Immature natural killer cell (primary cell): ENCODE measurements around the gene INTS6L. TPM values are rescaled to one million over a fixed set of nuclear protein-coding genes. Genes with fewer than 3 reads are reported as not detected.

Source experiments
- DNase-seq, 3 donors: peaks; one replicate each; pipeline ENCODE4 v3.0.0; 2022; ENCODE audit warnings: mixed read lengths in 1 of 3
- H3K27ac Mint-ChIP-seq, 6 donors: one replicate each; pipeline ENCODE4 v1.8.0; 2020; ENCODE audit warnings: mixed read lengths in 6 of 6, mild to moderate bottlenecking in 5 of 6, inconsistent platforms in 4 of 6, moderate library complexity in 3 of 6
- H3K27me3 Mint-ChIP-seq, 3 donors: one replicate each; pipeline ENCODE4 v1.8.0; 2020 to 2021; ENCODE audit warnings: low read depth in 3 of 3, mild to moderate bottlenecking in 3 of 3, mixed read lengths in 3 of 3, moderate library complexity in 3 of 3, inconsistent platforms in 1 of 3
- H3K36me3 Mint-ChIP-seq, 3 donors: one replicate each; pipeline ENCODE4 v1.8.0; 2020; ENCODE audit warnings: mixed read lengths in 3 of 3, inconsistent platforms in 2 of 3, mild to moderate bottlenecking in 2 of 3
- H3K4me1 Mint-ChIP-seq, 2 donors: one replicate each; pipeline ENCODE4 v1.8.0; 2020; ENCODE audit warnings: inconsistent platforms in 2 of 2, mild to moderate bottlenecking in 2 of 2, mixed read lengths in 2 of 2, moderate library complexity in 1 of 2
- H3K4me3 Mint-ChIP-seq, 5 donors: one replicate each; pipeline ENCODE4 v1.8.0; 2020; ENCODE audit warnings: mild to moderate bottlenecking in 5 of 5, mixed read lengths in 5 of 5, inconsistent platforms in 3 of 5, moderate library complexity in 3 of 5
- H3K9me3 Mint-ChIP-seq, 6 donors: one replicate each; pipeline ENCODE4 v1.8.0; 2020; ENCODE audit warnings: mild to moderate bottlenecking in 6 of 6, mixed read lengths in 6 of 6, inconsistent platforms in 4 of 6, moderate library complexity in 3 of 6
- polyA plus RNA-seq, 3 donors: library from polyadenylated mRNA; unstranded; fragments of 300-500 nt; fragmentation: Illumina TruSeq; gene quantifications; one replicate each; pipeline ENCODE4 v1.2.3, GENCODE V29; 2021

Gene INTS6L
- polyA plus RNA-seq, 3 donors from 2014 or later: 3.2 to 5.7 (median 3.8) TPM

GRCh38 chrX:135512508-135513129 lies 7.8 kb upstream of the INTS6L start:
- H3K9me3 Mint-ChIP-seq: no peaks in the 10 kb centered on the region
- no peak overlapping the region for H3K4me3 Mint-ChIP-seq
- H3K36me3 Mint-ChIP-seq: no peaks in the 10 kb centered on the region
- DNase-seq: no peak
- peaks cover 1 to 12% (median 6%) of the 10 kb centered on the region in 3 donors for H3K27me3 Mint-ChIP-seq
- H3K27ac Mint-ChIP-seq: peak overlapping the region in 1 of 6 donors; percentile 32
- no peaks in the 10 kb centered on the region for H3K4me1 Mint-ChIP-seq

GRCh38 chrX:135513130-135513515 lies 7.3 kb upstream of the INTS6L start:
- Mint-ChIP-seq H3K27ac (no peak overlapping the region), H3K4me1 (no peaks in the 10 kb centered on the region), H3K27me3 (peaks cover 1 to 8% (median 4%) of the 10 kb centered on the region in 3 donors), H3K36me3 (no peaks in the 10 kb centered on the region), H3K9me3 (no peaks in the 10 kb centered on the region), H3K4me3 (no peak overlapping the region)
- no peak for DNase-seq

GRCh38 chrX:135516376-135516775 lies 4.1 kb upstream of the INTS6L start:
- H3K27me3 Mint-ChIP-seq: peaks cover 4 to 12% (median 11%) of the 10 kb centered on the region in 3 donors
- H3K36me3 Mint-ChIP-seq: no peaks in the 10 kb centered on the region
- peaks cover 7 to 10% of the 10 kb centered on the region in 2 donors for H3K4me1 Mint-ChIP-seq
- no peak overlapping the region for H3K4me3 Mint-ChIP-seq
- no peak for DNase-seq
- no peak overlapping the region for H3K27ac Mint-ChIP-seq
- H3K9me3 Mint-ChIP-seq: no peaks in the 10 kb centered on the region

- Mint-ChIP-seq H3K27ac (no peak overlapping the region), H3K4me1 (peaks cover 19 to 22% of the 10 kb centered on the region in 2 donors), H3K9me3 (no peaks in the 10 kb centered on the region), H3K4me3 (no peak overlapping the region), H3K27me3 (peaks cover 7 to 18% (median 11%) of the 10 kb centered on the region in 3 donors), H3K36me3 (no peaks in the 10 kb centered on the region)
- DNase-seq: no peak
Observed at GRCh38 chrX:135518161-135518560, 2.3 kb upstream of the INTS6L start.

- H3K27ac Mint-ChIP-seq: peak overlapping the region; percentile 93 to 99 (median 98)
- DNase-seq: no peak
- H3K27me3 Mint-ChIP-seq: peaks cover 7 to 18% (median 16%) of the 10 kb centered on the region in 3 donors
- no peaks in the 10 kb centered on the region for H3K36me3 Mint-ChIP-seq
- H3K4me3 Mint-ChIP-seq: peak overlapping the region; percentile 97 to 100 (median 99)
- peaks cover 21 to 36% of the 10 kb centered on the region in 2 donors for H3K4me1 Mint-ChIP-seq
- no peaks in the 10 kb centered on the region for H3K9me3 Mint-ChIP-seq
Observed at GRCh38 chrX:135520022-135520552, 373 bp upstream of the INTS6L start.

- Mint-ChIP-seq H3K9me3 (no peaks in the 10 kb centered on the region), H3K27ac (peak overlapping the region; percentile 86 to 99 (median 96)), H3K4me1 (peaks cover 21 to 38% of the 10 kb centered on the region in 2 donors), H3K27me3 (peaks cover 7 to 18% (median 10%) of the 10 kb centered on the region in 3 donors), H3K36me3 (no peaks in the 10 kb centered on the region), H3K4me3 (peak overlapping the region; percentile 97 to 100 (median 99))
- peak; percentile 80 to 86 (median 85) for DNase-seq
Observed at GRCh38 chrX:135521405-135522131, 1.1 kb downstream of the INTS6L start.

- Mint-ChIP-seq H3K27me3 (peaks cover 7 to 17% (median 10%) of the 10 kb centered on the region in 3 donors), H3K27ac (peak overlapping the region; percentile 86 to 98 (median 96)), H3K9me3 (no peaks in the 10 kb centered on the region), H3K4me1 (peaks cover 21 to 38% of the 10 kb centered on the region in 2 donors), H3K4me3 (peak overlapping the region; percentile 89 to 100 (median 97)), H3K36me3 (no peaks in the 10 kb centered on the region)
- DNase-seq: no peak
Observed at GRCh38 chrX:135522132-135522530, 1.7 kb downstream of the INTS6L start.

- DNase-seq: no peak
- peaks cover 21 to 38% of the 10 kb centered on the region in 2 donors for H3K4me1 Mint-ChIP-seq
- H3K27me3 Mint-ChIP-seq: peaks cover 7 to 17% (median 10%) of the 10 kb centered on the region in 3 donors
- H3K36me3 Mint-ChIP-seq: no peaks in the 10 kb centered on the region
- H3K9me3 Mint-ChIP-seq: no peaks in the 10 kb centered on the region
- H3K27ac Mint-ChIP-seq: peak overlapping the region; percentile 65 to 98 (median 93)
- peak overlapping the region; percentile 16 to 100 (median 89) for H3K4me3 Mint-ChIP-seq
Observed at GRCh38 chrX:135522878-135523693, 2.6 kb downstream of the INTS6L start.

- H3K27ac Mint-ChIP-seq: no peak overlapping the region
Observed at GRCh38 chrX:135528254-135528653, 7.8 kb downstream of the INTS6L start.

GRCh38 chrX:135528756-135529155 lies 8.3 kb downstream of the INTS6L start:
- Mint-ChIP-seq H3K27ac (no peak overlapping the region), H3K36me3 (peaks cover 0 to 4% (median 0%) of the 10 kb centered on the region in 3 donors), H3K4me3 (no peak overlapping the region), H3K9me3 (no peaks in the 10 kb centered on the region), H3K4me1 (peaks cover 7 to 24% of the 10 kb centered on the region in 2 donors), H3K27me3 (peaks cover 0 to 2% (median 0%) of the 10 kb centered on the region in 3 donors)
- no peak for DNase-seq

More at GRCh38 chrX:135528254-135528653, 7.8 kb downstream of the INTS6L start:
- Mint-ChIP-seq H3K9me3 (no peaks in the 10 kb centered on the region), H3K27me3 (peaks cover 0 to 5% (median 0%) of the 10 kb centered on the region in 3 donors), H3K4me1 (peaks cover 7 to 23% of the 10 kb centered on the region in 2 donors), H3K36me3 (peaks cover 0 to 4% (median 0%) of the 10 kb centered on the region in 3 donors), H3K4me3 (no peak overlapping the region)
- no peak for DNase-seq

GRCh38 chrX:135530097-135530496 lies 9.6 kb downstream of the INTS6L start:
- Mint-ChIP-seq H3K36me3 (peaks cover 0 to 4% (median 0%) of the 10 kb centered on the region in 3 donors), H3K4me3 (no peak overlapping the region), H3K9me3 (no peaks in the 10 kb centered on the region), H3K27ac (no peak overlapping the region), H3K4me1 (peaks cover 4 to 16% of the 10 kb centered on the region in 2 donors), H3K27me3 (no peaks in the 10 kb centered on the region)
- DNase-seq: no peak

GRCh38 chrX:135531813-135532212 lies 11.4 kb downstream of the INTS6L start:
- H3K4me3 Mint-ChIP-seq: no peak overlapping the region

More at GRCh38 chrX:135531813-135532212, 11.4 kb downstream of the INTS6L start:
- Mint-ChIP-seq H3K27me3 (peaks cover 0 to 1% (median 0%) of the 10 kb centered on the region in 3 donors), H3K4me1 (peaks cover 10 to 24% of the 10 kb centered on the region in 2 donors), H3K27ac (no peak overlapping the region), H3K36me3 (peaks cover 0 to 4% (median 0%) of the 10 kb centered on the region in 3 donors), H3K9me3 (no peaks in the 10 kb centered on the region)
- DNase-seq: no peak
